HFF-Myc (cell line): ENCODE data around the gene KLF13.

Experiments used
- DNase-seq: peaks from one replicate; pipeline ENCODE4 v3.0.0-alpha.2; 2011; ENCODE audit warnings: low read depth; ENCODE audit errors: extremely low read depth
- H3K4me3 ChIP-seq: replicated peaks from 2 replicates; pipeline ENCODE4 v1.5.1; 2011; ENCODE audit warnings: low read depth, mild to moderate bottlenecking, control low read depth, low read length
- TF ChIP-seq, protein P1 (sequence below): IDR thresholded peaks from 2 replicates; pipeline ENCODE4 v1.5.1; 2012; ENCODE audit warnings: mild to moderate bottlenecking, low read depth, low read length, control low read depth; ENCODE audit errors: missing control alignments

Gene KLF13

DNA sequence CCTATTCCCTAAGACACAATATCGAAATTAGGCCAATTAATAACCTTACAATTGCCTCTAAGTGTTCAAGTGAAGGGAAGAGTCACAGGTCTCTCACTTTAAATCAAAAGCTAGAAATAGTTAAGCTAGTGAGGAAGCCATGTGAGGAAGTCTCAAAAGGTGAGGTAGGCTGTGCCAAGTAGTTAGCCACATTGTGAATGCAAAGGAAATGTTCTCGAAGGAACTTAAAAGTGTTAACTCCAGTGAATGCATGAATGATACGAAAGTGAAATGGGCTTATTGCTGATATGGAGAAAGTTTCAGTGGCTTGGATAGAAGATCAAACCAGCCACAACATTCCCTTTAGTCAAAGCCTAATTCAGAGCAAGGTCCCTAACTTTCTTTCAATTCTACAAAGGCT, 59.1 kb downstream of the KLF13 start:
- DNase-seq = no peak
- TF ChIP-seq, protein P1, sequence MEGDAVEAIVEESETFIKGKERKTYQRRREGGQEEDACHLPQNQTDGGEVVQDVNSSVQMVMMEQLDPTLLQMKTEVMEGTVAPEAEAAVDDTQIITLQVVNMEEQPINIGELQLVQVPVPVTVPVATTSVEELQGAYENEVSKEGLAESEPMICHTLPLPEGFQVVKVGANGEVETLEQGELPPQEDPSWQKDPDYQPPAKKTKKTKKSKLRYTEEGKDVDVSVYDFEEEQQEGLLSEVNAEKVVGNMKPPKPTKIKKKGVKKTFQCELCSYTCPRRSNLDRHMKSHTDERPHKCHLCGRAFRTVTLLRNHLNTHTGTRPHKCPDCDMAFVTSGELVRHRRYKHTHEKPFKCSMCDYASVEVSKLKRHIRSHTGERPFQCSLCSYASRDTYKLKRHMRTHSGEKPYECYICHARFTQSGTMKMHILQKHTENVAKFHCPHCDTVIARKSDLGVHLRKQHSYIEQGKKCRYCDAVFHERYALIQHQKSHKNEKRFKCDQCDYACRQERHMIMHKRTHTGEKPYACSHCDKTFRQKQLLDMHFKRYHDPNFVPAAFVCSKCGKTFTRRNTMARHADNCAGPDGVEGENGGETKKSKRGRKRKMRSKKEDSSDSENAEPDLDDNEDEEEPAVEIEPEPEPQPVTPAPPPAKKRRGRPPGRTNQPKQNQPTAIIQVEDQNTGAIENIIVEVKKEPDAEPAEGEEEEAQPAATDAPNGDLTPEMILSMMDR = no peak
- no peak overlapping the region for H3K4me3 ChIP-seq

DNA sequence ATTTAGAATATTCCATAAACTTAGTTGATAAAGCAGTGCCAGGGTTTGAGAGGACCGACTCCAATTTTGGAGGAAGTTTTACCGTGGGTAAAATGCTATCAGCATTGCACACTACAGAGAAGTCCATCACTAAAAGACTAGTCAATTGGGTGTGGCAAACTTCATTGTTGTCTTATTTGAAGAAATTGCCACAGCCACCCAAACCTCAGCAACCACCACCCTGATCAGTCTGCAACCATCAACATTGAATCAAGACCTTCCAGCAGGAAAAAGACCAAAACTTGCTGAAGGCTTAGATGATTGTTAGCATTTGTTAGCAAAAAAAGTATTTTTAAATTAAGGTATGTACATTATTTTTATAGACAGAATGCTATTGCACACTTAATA, 60.5 kb downstream of the KLF13 start:
- DNase-seq = no peak
- no peak overlapping the region for H3K4me3 ChIP-seq
- TF ChIP-seq, protein P1 = no peak

DNA sequence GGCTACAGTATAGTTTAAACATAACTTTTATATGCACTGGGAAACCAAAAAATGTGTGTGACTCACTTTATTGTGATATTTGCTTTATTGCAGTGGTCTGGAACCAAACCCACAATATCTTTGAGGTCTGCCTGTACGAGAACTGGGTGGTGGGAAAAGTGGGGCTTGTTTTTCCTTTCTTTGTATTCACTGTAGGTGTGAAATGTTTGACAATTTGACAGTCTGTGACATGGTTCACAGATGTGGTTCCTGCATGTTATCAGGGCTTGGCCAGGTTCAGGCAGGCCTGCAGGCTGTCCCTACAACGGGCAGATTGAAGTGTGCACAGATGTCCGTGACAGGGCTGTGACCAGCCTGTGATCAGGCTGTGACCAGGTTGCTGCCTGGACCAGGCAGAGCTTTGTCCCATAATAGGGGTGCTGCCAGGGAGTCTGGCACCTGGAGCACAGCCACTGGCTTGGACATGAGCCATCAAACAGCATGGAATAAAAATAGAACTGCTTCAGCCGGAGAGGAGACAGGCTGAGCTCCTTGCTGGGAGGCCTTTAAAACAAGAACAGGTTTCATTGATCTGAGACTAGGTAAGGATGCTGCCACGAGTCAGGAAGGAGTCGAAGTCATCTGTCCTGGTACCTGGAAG, 61.0 kb downstream of the KLF13 start:
- no peak overlapping the region for H3K4me3 ChIP-seq
- TF ChIP-seq, protein P1 = no peak
- peak; percentile 40 for DNase-seq

DNA sequence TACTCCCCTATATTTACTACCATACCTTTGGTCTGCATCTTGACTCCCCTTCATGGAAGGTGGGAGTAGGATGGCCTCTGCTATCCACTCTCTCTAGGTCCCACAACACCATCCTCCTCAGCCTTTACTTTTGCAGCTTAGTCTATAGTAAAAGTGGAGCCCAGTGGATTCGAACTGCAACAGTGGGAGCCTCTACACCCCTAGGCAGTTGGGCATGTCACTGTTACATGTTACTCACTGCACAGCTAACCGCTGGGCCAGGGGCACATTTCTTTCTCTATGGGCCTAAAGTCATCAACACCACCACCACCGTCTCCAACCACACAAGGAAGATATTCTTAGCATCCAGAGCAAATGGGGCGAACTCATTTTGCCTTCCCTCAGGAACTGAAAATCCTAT, 62.9 kb downstream of the KLF13 start:
- no peak for DNase-seq
- TF ChIP-seq, protein P1 = no peak
- no peak overlapping the region for H3K4me3 ChIP-seq

DNA sequence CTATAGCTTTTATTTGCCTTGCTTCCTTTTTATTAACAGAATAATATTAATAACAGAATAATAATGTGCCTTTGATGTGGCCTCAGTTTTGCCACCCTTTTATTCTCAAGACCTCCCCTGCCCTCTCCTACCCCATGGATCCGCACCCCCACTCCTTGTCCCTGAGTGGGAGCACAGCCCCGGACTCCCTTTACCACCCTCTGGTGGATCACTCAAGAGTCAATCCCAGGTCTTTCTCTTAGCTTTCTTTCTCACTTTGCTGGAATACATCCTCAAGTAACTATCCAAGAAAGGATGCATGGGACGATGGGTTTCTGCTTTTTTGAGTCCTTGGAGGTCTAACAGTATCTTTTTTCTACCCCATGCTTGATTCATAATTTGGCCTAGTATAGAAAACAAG, 63.4 kb downstream of the KLF13 start:
- DNase-seq = no peak
- H3K4me3 ChIP-seq = no peak overlapping the region
- TF ChIP-seq, protein P1 = no peak

DNA sequence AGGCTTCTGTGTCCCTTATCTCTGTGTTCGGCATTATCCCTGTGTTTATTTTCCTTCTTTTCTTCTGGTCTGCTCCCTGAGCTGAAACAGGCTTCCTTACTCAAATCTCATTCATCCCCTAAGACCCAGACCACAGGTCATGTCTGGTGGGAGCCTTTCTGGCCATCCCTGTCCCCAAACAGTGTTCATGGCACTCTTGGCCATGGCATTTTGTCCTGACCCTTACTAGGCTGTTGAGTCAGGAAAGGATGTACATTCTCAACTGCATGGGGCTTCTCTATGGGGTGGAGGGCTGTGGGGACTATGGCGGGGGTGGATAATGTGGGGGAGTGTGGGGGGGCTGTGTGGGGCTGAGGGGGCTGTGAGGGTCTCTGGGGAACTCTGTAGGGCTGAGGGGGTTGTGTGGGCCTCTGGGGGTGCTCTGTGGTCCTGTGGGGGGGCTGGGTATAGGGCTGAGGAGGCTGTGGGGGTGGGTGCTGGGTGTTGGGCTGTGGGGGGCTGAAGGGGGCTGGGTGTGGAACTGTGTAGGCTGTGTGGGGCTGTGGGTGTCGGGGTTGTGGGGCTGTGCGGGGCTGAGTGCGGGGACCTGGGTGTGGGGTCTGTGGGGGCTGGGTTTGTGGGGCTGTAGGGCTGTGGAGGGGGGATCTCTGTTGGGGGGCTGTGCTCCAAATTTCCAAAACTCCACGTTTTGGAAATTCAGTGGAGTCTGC, 64.3 kb downstream of the KLF13 start:
- no peak for DNase-seq
- TF ChIP-seq, protein P1 = no peak
- no peak overlapping the region for H3K4me3 ChIP-seq
